Measurements from ENCODE around the gene APOL1. TPM values are rescaled to one million over a fixed set of nuclear protein-coding genes. Genes with fewer than 3 reads are reported as not detected.

The APOL1 gene
- total and polyA plus RNA-seq, 2 of the 4 experiments (the other 2 are of a cell fraction) = 0.36 to 0.77 TPM

DNA sequence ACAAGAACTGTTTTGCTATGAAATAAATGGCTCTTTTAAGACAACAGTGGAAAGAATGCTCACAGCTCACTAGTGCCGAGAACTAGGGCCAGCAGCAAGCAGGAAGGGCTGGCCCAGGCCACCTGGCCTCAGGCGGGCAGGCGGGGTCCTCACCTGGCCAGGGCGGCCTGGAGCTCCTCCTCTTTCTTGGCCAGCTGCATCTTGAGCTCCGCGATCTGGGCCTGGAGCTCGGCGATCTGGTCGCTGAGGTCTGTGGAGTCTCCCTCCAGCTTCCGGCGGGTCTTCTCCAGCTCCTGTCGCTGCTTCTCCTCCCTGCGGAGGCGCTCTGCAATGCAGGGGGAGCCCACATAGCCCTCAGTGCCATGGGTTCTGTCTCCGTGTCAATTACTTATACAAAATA, 43.8 kb downstream of the APOL1 start:
- H3K4me3 ChIP-seq (ENCODE audit: insufficient read depth, low read depth, low read length) = no peak overlapping the region
- peaks cover 9% of the 10 kb centered on the region for H3K4me1 ChIP-seq (ENCODE audit: control insufficient read depth, insufficient read depth, low read length)
- H3K4me2 ChIP-seq (ENCODE audit: low read depth, low read length) = no peak overlapping the region
- H2BK20ac ChIP-seq (ENCODE audit: low read depth, low read length) = no peak overlapping the region
- no peak overlapping the region for H3K14ac ChIP-seq (replicated peaks; ENCODE audit: low read depth, low read length)
- H4K91ac ChIP-seq (ENCODE audit: insufficient read depth, low read depth, low read length) = no peak overlapping the region
- no peaks in the 10 kb centered on the region for H3K9me3 ChIP-seq (ENCODE audit: control insufficient read depth, insufficient read depth, low read length)
- H2BK15ac ChIP-seq (ENCODE audit: low read depth, low read length) = no peak overlapping the region
- H3K27me3 ChIP-seq (ENCODE audit: control insufficient read depth, insufficient read depth, low read length) = no peaks in the 10 kb centered on the region
- no peak overlapping the region for H3K4ac ChIP-seq (ENCODE audit: low read depth, low read length)
- CTCF ChIA-PET = interaction anchor here (0.7 to 1.1 kb wide), 2 partner anchors 105 to 174 kb away, joined by 5 to 7 read pairs; no protein-coding TSS in a partner anchor
- H3K9ac ChIP-seq (ENCODE audit: low read depth, low read length) = no peak overlapping the region
- H2AFZ ChIP-seq (replicated peaks; ENCODE audit: low read length, poor library complexity) = no peak overlapping the region
- H4K8ac ChIP-seq (ENCODE audit: low read depth in 2 of 2, low read length in 2 of 2) = no peak overlapping the region
- dilution Hi-C loops (cut with HindIII; ENCODE audit: low sequenced_read_pairs, unreplicated experiment) = no loop called here
- H2AK5ac ChIP-seq (ENCODE audit: low read depth, low read length) = no peak overlapping the region
- H3K36me3 ChIP-seq (ENCODE audit: control insufficient read depth, insufficient read depth, low read length) = peaks cover 99% of the 10 kb centered on the region
- no TSS peak for BruUV-seq (replicated peaks)
- TF ChIP-seq POLR2A (IDR thresholded peaks at IDR 0.05; ENCODE audit: low read depth, low read length) (no peak), RFX5 (IDR thresholded peaks at IDR 0.05; ENCODE audit: low read depth, low read length) (no peak), SMC3 (IDR thresholded peaks at IDR 0.05; ENCODE audit: low read depth, low read length) (no peak), RCOR1 (IDR thresholded peaks at IDR 0.05; ENCODE audit: insufficient replicate concordance, low read length) (no peak), CHD1 (IDR thresholded peaks at IDR 0.05; ENCODE audit: low read depth, low read length) (no peak), BHLHE40 (IDR thresholded peaks at IDR 0.05; ENCODE audit: low read depth, low read length) (no peak), MAZ (IDR thresholded peaks at IDR 0.05; ENCODE audit: borderline replicate concordance, low read depth, low read length) (no peak), NFE2L2 (IDR thresholded peaks at IDR 0.05; ENCODE audit: low read depth, low read length) (no peak), MAFK (IDR thresholded peaks at IDR 0.05; ENCODE audit: low read depth, low read length) (no peak), FOS (IDR thresholded peaks at IDR 0.05; ENCODE audit: low read depth, low read length) (no peak), MXI1 (IDR thresholded peaks at IDR 0.05; ENCODE audit: borderline replicate concordance, low read depth, low read length) (no peak), CEBPB (IDR thresholded peaks at IDR 0.05; ENCODE audit: low read depth, low read length) (no peak), RAD21 (IDR thresholded peaks at IDR 0.05; ENCODE audit: low read length) (no peak)
- TF ChIP-seq, protein P1, sequence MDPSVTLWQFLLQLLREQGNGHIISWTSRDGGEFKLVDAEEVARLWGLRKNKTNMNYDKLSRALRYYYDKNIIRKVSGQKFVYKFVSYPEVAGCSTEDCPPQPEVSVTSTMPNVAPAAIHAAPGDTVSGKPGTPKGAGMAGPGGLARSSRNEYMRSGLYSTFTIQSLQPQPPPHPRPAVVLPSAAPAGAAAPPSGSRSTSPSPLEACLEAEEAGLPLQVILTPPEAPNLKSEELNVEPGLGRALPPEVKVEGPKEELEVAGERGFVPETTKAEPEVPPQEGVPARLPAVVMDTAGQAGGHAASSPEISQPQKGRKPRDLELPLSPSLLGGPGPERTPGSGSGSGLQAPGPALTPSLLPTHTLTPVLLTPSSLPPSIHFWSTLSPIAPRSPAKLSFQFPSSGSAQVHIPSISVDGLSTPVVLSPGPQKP (IDR thresholded peaks at IDR 0.05; ENCODE audit: borderline replicate concordance, low read depth, low read length) = no peak
- H2AK9ac ChIP-seq (replicated peaks; ENCODE audit: low read depth, low read length, poor library complexity) = no peak overlapping the region
- ATAC-seq (ENCODE audit: low read depth) (no peak), DNase-seq (no peak)
- H3K79me1 ChIP-seq (ENCODE audit: low read depth in 1 of 2, low read length in 2 of 2) = peaks cover 73 to 94% of the 10 kb centered on the region in 2 experiments
- intact Hi-C loops (cut with micrococcal nuclease) = no loop called here
- in situ Hi-C loops (cut with MboI; ENCODE audit: low sequenced_read_pairs) = no loop called here
- no peaks in the 10 kb centered on the region for H3K9me1 ChIP-seq (ENCODE audit: insufficient read depth, low read length)
- H4K5ac ChIP-seq (ENCODE audit: low read depth, low read length) = no peak overlapping the region
- peak overlapping the region; percentile 29 for H2BK5ac ChIP-seq (ENCODE audit: low read depth, low read length, poor library complexity, severe bottlenecking)
- no peak overlapping the region for H3K18ac ChIP-seq (ENCODE audit: low read depth, low read length)
- H3K23ac ChIP-seq (ENCODE audit: low read depth, low read length) = no peak overlapping the region
- peaks cover 97% of the 10 kb centered on the region for H4K20me1 ChIP-seq (ENCODE audit: insufficient read depth, low read length)
- 100% methylated on average over 3 of the region's 15 CpGs; no CpG with 5 or more reads in 1 of the 2 experiments for WGBS, 2 experiments (ENCODE audit: extremely low coverage in 2 of 2, insufficient read length in 1 of 2)
- no peak overlapping the region for H2BK120ac ChIP-seq (ENCODE audit: low read depth, low read length)
- no peak overlapping the region for H3K56ac ChIP-seq (ENCODE audit: extremely low read depth, insufficient read depth, low read length)
- no peak overlapping the region for H3K27ac ChIP-seq (ENCODE audit: insufficient read depth, low read length)
- POLR2A ChIA-PET (ENCODE audit: unreplicated experiment) = no interaction called here

All from IMR-90 (cell line).